ENCODE results near the gene CHST8. TPM values are rescaled to one million over a fixed set of nuclear protein-coding genes. Genes with fewer than 3 reads are reported as not detected.
"Not testable (repeated sequence)": the region's sequence is repeated elsewhere in the genome, so short reads cannot be mapped to it uniquely, and the experiment has no call there.

The CHST8 gene
- total RNA-seq, 4 donors from 2014 or later: 0.66 TPM; not detected in 3

DNA sequence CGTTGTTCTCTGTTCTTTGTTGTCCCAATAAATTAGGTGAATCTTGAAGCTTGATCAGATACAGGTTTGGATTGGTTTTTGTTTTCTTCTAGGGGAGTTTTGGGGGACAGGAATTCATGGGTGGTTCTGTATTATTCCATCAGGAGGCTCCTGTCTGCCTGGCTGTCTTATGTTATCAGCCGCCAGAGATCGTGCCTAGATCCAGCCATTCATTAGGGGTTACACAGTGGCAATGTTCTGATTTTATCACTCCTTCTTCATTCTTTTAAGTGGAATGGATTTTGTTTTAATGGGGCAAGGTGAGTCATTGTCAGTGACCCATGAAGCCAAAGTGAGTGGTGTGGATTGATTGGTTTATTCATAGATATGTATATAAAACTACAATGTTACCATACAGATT, 71.9 kb downstream of the CHST8 start:
- TF ChIP-seq POLR2A (IDR thresholded peaks at IDR 0.05; ENCODE audit: low read depth): no peak
- no peak for TF ChIP-seq EP300 (IDR thresholded peaks at IDR 0.05)
- TF ChIP-seq, protein P1, sequence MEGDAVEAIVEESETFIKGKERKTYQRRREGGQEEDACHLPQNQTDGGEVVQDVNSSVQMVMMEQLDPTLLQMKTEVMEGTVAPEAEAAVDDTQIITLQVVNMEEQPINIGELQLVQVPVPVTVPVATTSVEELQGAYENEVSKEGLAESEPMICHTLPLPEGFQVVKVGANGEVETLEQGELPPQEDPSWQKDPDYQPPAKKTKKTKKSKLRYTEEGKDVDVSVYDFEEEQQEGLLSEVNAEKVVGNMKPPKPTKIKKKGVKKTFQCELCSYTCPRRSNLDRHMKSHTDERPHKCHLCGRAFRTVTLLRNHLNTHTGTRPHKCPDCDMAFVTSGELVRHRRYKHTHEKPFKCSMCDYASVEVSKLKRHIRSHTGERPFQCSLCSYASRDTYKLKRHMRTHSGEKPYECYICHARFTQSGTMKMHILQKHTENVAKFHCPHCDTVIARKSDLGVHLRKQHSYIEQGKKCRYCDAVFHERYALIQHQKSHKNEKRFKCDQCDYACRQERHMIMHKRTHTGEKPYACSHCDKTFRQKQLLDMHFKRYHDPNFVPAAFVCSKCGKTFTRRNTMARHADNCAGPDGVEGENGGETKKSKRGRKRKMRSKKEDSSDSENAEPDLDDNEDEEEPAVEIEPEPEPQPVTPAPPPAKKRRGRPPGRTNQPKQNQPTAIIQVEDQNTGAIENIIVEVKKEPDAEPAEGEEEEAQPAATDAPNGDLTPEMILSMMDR (IDR thresholded peaks at IDR 0.05): no peak
- TF ChIP-seq POLR2AphosphoS5 (IDR thresholded peaks at IDR 0.05): no peak
- intact Hi-C loops (cut with DNase I): no loop called here
- WGBS: 71% methylated on average over 3 of the region's 3 CpGs

DNA sequence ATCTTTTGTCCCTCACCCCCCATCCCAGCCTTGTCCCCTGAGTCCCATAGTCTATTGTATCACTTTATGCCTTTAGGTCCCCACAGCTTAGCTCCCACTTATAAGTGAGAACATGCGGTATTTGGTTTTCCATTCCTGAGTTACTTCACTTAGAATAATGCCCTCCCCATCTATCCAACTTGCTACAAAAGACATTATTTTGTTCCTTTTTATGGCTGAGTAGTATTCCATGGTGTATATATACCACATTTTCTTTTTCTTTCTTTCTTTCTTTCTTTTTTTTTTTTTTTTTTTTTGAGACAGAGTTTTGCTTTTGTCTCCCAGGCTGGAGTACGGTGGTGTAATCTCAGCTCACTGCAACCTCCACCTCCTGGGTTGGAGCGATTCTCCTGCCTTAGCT, 73.8 kb downstream of the CHST8 start:
- intact Hi-C loops (cut with DNase I): not testable (repeated sequence)

More for the DNA sequence above, 71.9 kb downstream of the CHST8 start:
- Histone ChIP-seq H3K9me3 (no peaks in the 10 kb centered on the region), H3K27me3 (peaks cover 0 to 23% (median 0%) of the 10 kb centered on the region in 4 donors), H3K36me3 (no peaks in the 10 kb centered on the region), H3K4me3 (no peak overlapping the region), H3K27ac (replicated peaks in 1 of 4) (no peak overlapping the region), H3K4me1 (no peaks in the 10 kb centered on the region)
- no peak for DNase-seq (ENCODE audit: extremely low spot score)

DNA sequence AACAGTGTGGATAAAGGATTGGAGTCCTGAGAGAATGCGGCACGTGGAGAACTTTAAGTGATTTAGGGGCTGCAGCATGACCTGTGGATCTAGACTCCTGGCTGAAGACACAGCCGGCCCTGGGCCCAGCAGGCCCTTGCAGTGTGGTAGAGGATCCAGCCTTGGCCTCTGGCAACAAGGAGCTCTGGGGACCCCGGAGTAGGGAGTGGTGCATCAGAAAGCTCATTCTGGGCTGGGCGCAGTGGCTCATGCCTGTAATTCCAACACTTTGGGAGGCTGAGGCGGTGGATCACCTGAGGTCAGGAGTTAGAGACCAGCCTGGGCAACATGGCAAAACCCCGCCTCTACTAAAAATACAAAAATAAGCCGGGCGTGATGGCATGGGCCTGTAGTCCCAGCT, 76.0 kb downstream of the CHST8 start:
- intact Hi-C loops (cut with DNase I): no loop called here
- 91% methylated on average over 8 of the region's 9 CpGs for WGBS
- no peaks in the 10 kb centered on the region for H3K36me3 ChIP-seq
- H3K4me3 ChIP-seq: no peak overlapping the region
- no peak for DNase-seq (ENCODE audit: extremely low spot score)
- H3K9me3 ChIP-seq: no peaks in the 10 kb centered on the region
- no peak overlapping the region for H3K27ac ChIP-seq (replicated peaks in 1 of 4)
- H3K27me3 ChIP-seq: peaks cover 0 to 26% (median 0%) of the 10 kb centered on the region in 4 donors
- TF ChIP-seq, protein P1 (IDR thresholded peaks at IDR 0.05): no peak
- no peak for TF ChIP-seq POLR2A (IDR thresholded peaks at IDR 0.05; ENCODE audit: low read depth)
- no peak for TF ChIP-seq EP300 (IDR thresholded peaks at IDR 0.05)
- TF ChIP-seq POLR2AphosphoS5 (IDR thresholded peaks at IDR 0.05): no peak
- H3K4me1 ChIP-seq: no peaks in the 10 kb centered on the region

More for the DNA sequence above, 73.8 kb downstream of the CHST8 start:
- H3K4me1 ChIP-seq; H3K9me3 ChIP-seq; DNase-seq (ENCODE audit: extremely low spot score); H3K36me3 ChIP-seq; H3K4me3 ChIP-seq; H3K27ac ChIP-seq (replicated peaks in 1 of 4): not testable (repeated sequence)
- peaks cover 0 to 21% (median 0%) of the 10 kb centered on the region in 4 donors for H3K27me3 ChIP-seq
- 95% methylated on average over 3 of the region's 3 CpGs for whole genome bisulfite sequencing

DNA sequence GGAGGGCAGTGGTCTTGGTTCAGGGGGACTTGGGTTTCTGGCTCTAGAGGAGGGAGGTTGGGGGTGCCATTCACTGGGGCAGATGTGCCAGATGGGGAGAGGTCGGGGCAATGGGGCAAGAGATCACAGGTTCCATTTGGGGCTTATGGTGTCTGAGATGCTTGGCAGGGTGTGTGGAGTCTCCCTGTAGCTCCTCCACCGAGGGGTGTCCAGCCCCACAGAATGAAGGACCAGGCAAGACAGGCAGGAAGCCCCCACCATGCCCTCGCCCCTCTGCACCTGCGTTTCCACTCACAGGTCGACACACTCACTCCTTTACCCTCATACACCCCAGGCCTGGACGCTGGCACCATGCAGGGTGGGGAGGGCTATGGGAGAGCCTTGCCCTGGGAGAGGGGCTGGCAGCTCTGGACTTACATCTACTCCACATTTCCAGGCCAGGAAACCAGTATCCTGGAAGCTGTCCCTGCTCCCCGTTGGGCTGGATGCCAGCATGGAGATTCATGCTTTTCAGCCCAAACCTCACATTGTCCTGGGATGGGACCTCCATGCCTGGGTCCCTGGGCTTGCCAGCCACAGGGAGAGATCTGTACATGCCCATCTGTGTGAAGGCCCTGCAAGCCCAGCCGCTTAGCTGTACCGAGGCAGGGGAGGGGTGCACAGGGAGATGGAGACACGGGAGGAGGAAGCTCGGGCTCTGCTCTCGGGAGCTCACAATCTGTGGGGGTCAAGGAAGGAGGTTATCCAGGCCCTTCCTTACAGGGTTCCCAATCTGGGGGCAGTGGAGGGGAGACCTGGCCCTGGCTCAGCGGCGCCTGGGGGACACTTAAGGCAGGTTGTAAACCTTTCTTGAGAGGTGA, 77.1 kb downstream of the CHST8 start:
- no peak overlapping the region for H3K4me3 ChIP-seq
- H3K27me3 ChIP-seq: peaks cover 0 to 34% (median 0%) of the 10 kb centered on the region in 4 donors
- H3K36me3 ChIP-seq: no peaks in the 10 kb centered on the region
- intact Hi-C loops (cut with DNase I): no loop called here
- H3K27ac ChIP-seq (replicated peaks in 1 of 4): no peak overlapping the region
- TF ChIP-seq EP300 (IDR thresholded peaks at IDR 0.05): no peak
- no peak for TF ChIP-seq POLR2A (IDR thresholded peaks at IDR 0.05; ENCODE audit: low read depth)
- TF ChIP-seq, protein P1 (IDR thresholded peaks at IDR 0.05): no peak
- no peak for TF ChIP-seq POLR2AphosphoS5 (IDR thresholded peaks at IDR 0.05)
- WGBS: 80% methylated on average over 11 of the region's 14 CpGs
- no peaks in the 10 kb centered on the region for H3K9me3 ChIP-seq
- no peaks in the 10 kb centered on the region for H3K4me1 ChIP-seq
- no peak for DNase-seq (ENCODE audit: extremely low spot score)

DNA sequence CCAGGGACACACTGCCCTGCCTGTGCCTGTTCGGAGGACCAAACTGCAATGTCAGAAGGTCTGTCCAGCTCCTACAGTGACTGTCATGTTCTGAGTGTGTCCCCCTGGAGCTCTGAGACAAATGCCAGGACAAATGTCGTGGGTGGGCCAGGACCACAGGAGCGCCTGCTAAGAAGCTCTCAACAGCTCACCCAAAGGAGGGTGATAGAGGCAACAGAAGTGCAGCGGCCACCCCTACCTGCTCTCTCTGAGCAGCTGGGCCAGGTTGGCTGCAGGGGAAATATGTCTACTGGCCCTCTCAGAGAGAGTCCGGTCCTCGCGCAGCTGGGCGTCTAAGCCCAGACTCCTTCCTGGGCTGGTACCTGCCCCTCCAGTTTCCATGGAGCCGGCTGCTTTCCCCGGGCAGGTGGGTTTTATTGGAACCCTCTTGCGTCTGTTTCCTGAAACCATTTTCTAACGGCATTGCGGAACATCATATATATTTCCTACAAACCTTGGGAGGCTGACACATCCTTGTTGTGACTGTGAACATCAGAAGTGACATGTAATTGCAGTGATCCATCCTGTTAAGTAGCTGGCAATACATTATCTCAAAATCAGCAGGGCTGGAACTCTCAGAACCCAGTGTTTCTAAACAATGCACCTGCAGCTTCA, 78.1 kb downstream of the CHST8 start:
- 85% methylated on average over 3 of the region's 13 CpGs for WGBS
- DNase-seq (ENCODE audit: extremely low spot score): no peak
- Histone ChIP-seq H3K36me3 (no peaks in the 10 kb centered on the region), H3K27me3 (peaks cover 0 to 34% (median 0%) of the 10 kb centered on the region in 4 donors), H3K4me1 (no peaks in the 10 kb centered on the region), H3K27ac (replicated peaks in 1 of 4) (no peak overlapping the region), H3K9me3 (no peaks in the 10 kb centered on the region), H3K4me3 (no peak overlapping the region)
- no peak for TF ChIP-seq EP300 (IDR thresholded peaks at IDR 0.05)
- no peak for TF ChIP-seq POLR2A (IDR thresholded peaks at IDR 0.05; ENCODE audit: low read depth)
- TF ChIP-seq POLR2AphosphoS5 (IDR thresholded peaks at IDR 0.05): no peak
- TF ChIP-seq, protein P1 (IDR thresholded peaks at IDR 0.05): no peak
- intact Hi-C loops (cut with DNase I): no loop called here
